SKM-1 (cell line): ENCODE data around the gene TBCE.

Experiments
- DNase-seq: peaks from one replicate; lab custom pipeline; 2025; ENCODE audit not compliant: unreplicated experiment; lab: John Stamatoyannopoulos, UW

Gene TBCE

GRCh38 chr1:235409042-235409820 lies 42.0 kb downstream of the TBCE start:
- no peak for DNase-seq

- DNase-seq, result no peak
These were observed 43.2 kb downstream of the TBCE start for GRCh38 chr1:235410467-235410866.

- DNase-seq, result no peak
These were observed 44.6 kb downstream of the TBCE start for GRCh38 chr1:235411489-235412486.

GRCh38 chr1:235415008-235415904 lies 48.0 kb downstream of the TBCE start:
- DNase-seq, result peak; percentile 86

GRCh38 chr1:235416662-235417049 lies 49.4 kb downstream of the TBCE start:
- no peak for DNase-seq

- peak; percentile 41 for DNase-seq
These were observed 50.0 kb downstream of the TBCE start for GRCh38 chr1:235417086-235417697.

- DNase-seq, result no peak
These were observed 54.5 kb downstream of the TBCE start for GRCh38 chr1:235421751-235422150.

GRCh38 chr1:235423214-235423652 lies 56.0 kb downstream of the TBCE start:
- DNase-seq, result no peak

GRCh38 chr1:235424092-235424491 lies 56.9 kb downstream of the TBCE start:
- DNase-seq, result no peak

- no peak for DNase-seq
These were observed 58.1 kb downstream of the TBCE start for GRCh38 chr1:235425357-235425756.

GRCh38 chr1:235426143-235426542 lies 58.9 kb downstream of the TBCE start:
- DNase-seq, result no peak

- DNase-seq, result no peak
These were observed 59.5 kb downstream of the TBCE start for GRCh38 chr1:235426680-235427079.

- no peak for DNase-seq
These were observed 60.2 kb downstream of the TBCE start for GRCh38 chr1:235427447-235427846.

GRCh38 chr1:235429143-235429542 lies 61.9 kb downstream of the TBCE start:
- DNase-seq, result no peak

GRCh38 chr1:235430991-235431390 lies 63.8 kb downstream of the TBCE start:
- DNase-seq, result no peak

- DNase-seq, result no peak
These were observed 66.8 kb downstream of the TBCE start for GRCh38 chr1:235434001-235434400.

- no peak for DNase-seq
These were observed 74.0 kb downstream of the TBCE start for GRCh38 chr1:235441159-235441685.

- DNase-seq, result no peak
These were observed 75.7 kb downstream of the TBCE start for GRCh38 chr1:235442788-235443429.

GRCh38 chr1:235448616-235449015 lies 81.4 kb downstream of the TBCE start:
- no peak for DNase-seq

GRCh38 chr1:235450433-235450832 lies 83.2 kb downstream of the TBCE start:
- DNase-seq, result no peak
